Liver (tissue), 9 donors: ENCODE data around the gene ZNF552. TPM values are rescaled to one million over a fixed set of nuclear protein-coding genes. Genes with fewer than 3 reads are reported as not detected.
"Not testable (repeated sequence)": the region's sequence is repeated elsewhere in the genome, so short reads cannot be mapped to it uniquely, and the experiment has no call there.

Experiments
- DNase-seq: peaks from one replicate; pipeline ENCODE4 v3.0.0-alpha.2; 2017; ENCODE audit warnings: low spot score
- H3K27ac ChIP-seq, 2 donors: one replicate each; pipeline ENCODE4 v1.7.0; 2013; ENCODE audit warnings: inconsistent platforms in 2 of 2, low read length in 2 of 2, control low read depth in 1 of 2, low read depth in 1 of 2, mild to moderate bottlenecking in 1 of 2
- H3K27me3 ChIP-seq, 4 donors: one replicate each; pipeline versions ENCODE4 v1.6.1 to v1.7.0; 2013; ENCODE audit warnings: low read length in 3 of 4, inconsistent platforms in 1 of 4, mild to moderate bottlenecking in 1 of 4, moderate library complexity in 1 of 4; ENCODE audit not compliant: control insufficient read depth in 4 of 4, insufficient read depth in 4 of 4
- H3K36me3 ChIP-seq, 4 donors: one replicate each; pipeline versions ENCODE4 v1.6.1 to v1.7.0; 2013; ENCODE audit warnings: low read length in 3 of 4, mild to moderate bottlenecking in 3 of 4, low read depth in 1 of 4, moderate library complexity in 1 of 4; ENCODE audit not compliant: control insufficient read depth in 4 of 4, insufficient read depth in 3 of 4
- H3K4me1 ChIP-seq, 4 donors: one replicate each; pipeline versions ENCODE4 v1.6.1 to v1.7.0; 2013; ENCODE audit warnings: low read length in 3 of 4, mild to moderate bottlenecking in 3 of 4, moderate library complexity in 1 of 4; ENCODE audit not compliant: control insufficient read depth in 4 of 4, insufficient read depth in 4 of 4
- H3K4me3 ChIP-seq, 3 donors: one replicate each; pipeline versions ENCODE4 v1.6.1 to v1.7.0; 2013; ENCODE audit warnings: low read length in 3 of 3, control low read depth in 1 of 3, low read depth in 1 of 3, mild to moderate bottlenecking in 1 of 3
- H3K9ac ChIP-seq, 2 donors: one replicate each; pipeline ENCODE4 v1.7.0; 2013; ENCODE audit warnings: low read length in 2 of 2, mild to moderate bottlenecking in 2 of 2, moderate library complexity in 2 of 2, control low read depth in 1 of 2, low read depth in 1 of 2
- H3K9me3 ChIP-seq, 4 donors: one replicate each; pipeline versions ENCODE4 v1.6.1 to v1.7.0; 2013; ENCODE audit warnings: low read length in 3 of 4; ENCODE audit not compliant: control insufficient read depth in 4 of 4
- EGR1 ChIP-seq, 2 donors: IDR thresholded peaks; 2 replicates each; pipeline ENCODE4 v1.6.1; 2016 to 2018; ENCODE audit warnings: antibody characterized with exemption in 2 of 2, low read depth in 2 of 2
- FOXA1 ChIP-seq: IDR thresholded peaks from 2 replicates; pipeline ENCODE4 v1.6.1; 2016; ENCODE audit warnings: antibody characterized with exemption
- FOXA2 ChIP-seq: IDR thresholded peaks from 2 replicates; pipeline ENCODE4 v1.6.1; 2016; ENCODE audit warnings: antibody characterized with exemption
- GABPA ChIP-seq, 2 donors: IDR thresholded peaks in 1 of 2; conservative IDR thresholded peaks in 1 of 2; 2 replicates each; pipeline ENCODE4 v1.6.1; 2016; ENCODE audit warnings: antibody characterized with exemption in 2 of 2, mild to moderate bottlenecking in 1 of 2, moderate library complexity in 1 of 2
- HNF4A ChIP-seq, 2 donors: conservative IDR thresholded peaks; 2 replicates each; pipeline ENCODE4 v1.6.1; 2016; ENCODE audit warnings: antibody characterized with exemption in 2 of 2, mild to moderate bottlenecking in 2 of 2
- HNF4G ChIP-seq: IDR thresholded peaks from 2 replicates; pipeline ENCODE4 v1.6.1; 2016; ENCODE audit warnings: antibody characterized with exemption
- JUND ChIP-seq, 2 donors: IDR thresholded peaks; 2 replicates each; pipeline ENCODE4 v1.6.1; 2016; ENCODE audit warnings: antibody characterized with exemption in 2 of 2
- NR2F2 ChIP-seq: IDR thresholded peaks from 2 replicates; pipeline ENCODE4 v1.6.1; 2016; ENCODE audit warnings: antibody characterized with exemption
- RXRA ChIP-seq, 2 donors: IDR thresholded peaks; 2 replicates each; pipeline ENCODE4 v1.6.1; 2017 to 2018; ENCODE audit warnings: antibody characterized with exemption in 2 of 2, mild to moderate bottlenecking in 1 of 2
- SP1 ChIP-seq: IDR thresholded peaks from 2 replicates; pipeline ENCODE4 v1.6.1; 2018; ENCODE audit warnings: antibody characterized with exemption, mild to moderate bottlenecking
- TAF1 ChIP-seq: conservative IDR thresholded peaks from 2 replicates; pipeline ENCODE4 v1.6.1; 2016; ENCODE audit warnings: antibody characterized with exemption, mild to moderate bottlenecking
- WGBS: extraction: QIAGEN DNeasy Blood & Tissue Kit; methylation state at CpG from one replicate; pipeline ENCODE4 v1.1.7; 2013; 5-methylcytosine and 5-hydroxymethylcytosine counted together
- polyA plus RNA-seq, 2 donors: library from polyadenylated mRNA; stranded (reverse) in 1 of 2; unstranded in 1 of 2; fragments of 200-250 nt in 1 of 2; fragments of >200 nt in 1 of 2; fragmentation: Nextera tagmentation in 1 of 2; extraction: Ambion mirVana in 1 of 2; gene quantifications; one replicate each; pipeline versions ENCODE4 v1.2.1 to v1.2.3, GENCODE V29; 2013 to 2015
- total RNA-seq, 2 donors: library from RNA; depleted of rRNA; stranded (reverse); fragments of >200 nt; gene quantifications; one replicate each; pipeline ENCODE4 v1.2.3, GENCODE V29; 2014
- TF ChIP-seq, protein P1 (sequence below): IDR thresholded peaks from 2 replicates; pipeline ENCODE4 v1.6.1; 2016; ENCODE audit warnings: antibody characterized with exemption
- TF ChIP-seq, protein P2 (sequence below): fragments of 150-350 bp; IDR thresholded peaks from 2 replicates; pipeline ENCODE4 v1.5.1; 2017; ENCODE audit warnings: improper control_type of control experiment, low read depth, low read length; ENCODE audit not compliant: missing input control
- TF ChIP-seq, protein P3 (sequence below): IDR thresholded peaks from 2 replicates; pipeline ENCODE4 v1.6.1; 2016; ENCODE audit warnings: antibody characterized with exemption, mild to moderate bottlenecking
- donor health status: healthy.
- donor health status: healthy.
- donor health status: healthy.
- donor health status: healthy.
- donor health status: healthy.

The ZNF552 gene
- total and polyA plus RNA-seq, 4 donors, result 3.1 to 16.1 (median 5.4) TPM

DNA sequence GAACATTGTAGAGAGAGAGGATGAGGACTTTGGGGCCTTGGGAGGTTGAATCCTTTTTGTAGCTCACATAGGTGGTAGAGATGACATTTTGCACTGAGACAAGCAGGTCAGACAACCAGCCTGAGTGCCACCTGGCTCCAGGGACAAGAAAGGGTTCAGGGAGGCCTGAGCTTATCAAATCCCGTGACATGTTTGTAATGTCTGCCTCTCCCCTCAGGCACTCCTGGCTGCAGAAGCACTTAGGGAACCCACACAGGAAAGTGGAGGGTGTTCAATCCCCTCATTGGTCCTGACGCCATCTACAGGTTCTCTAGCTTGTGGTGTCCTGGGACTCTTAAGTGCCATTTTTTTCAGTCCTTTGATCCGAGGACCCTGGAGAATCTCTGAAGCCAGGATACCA lies 6.4 kb upstream of the ZNF552 start:
- TF ChIP-seq HNF4A (conservative IDR thresholded peaks at IDR 0.05), result peak in 1 of 2 donors; percentile 6
- H3K9ac ChIP-seq, H3K36me3 ChIP-seq, DNase-seq, H3K27ac ChIP-seq, H3K9me3 ChIP-seq, H3K27me3 ChIP-seq: not testable (repeated sequence)
- Histone ChIP-seq H3K4me1 (peaks cover 3 to 16% (median 13%) of the 10 kb centered on the region in 4 donors), H3K4me3 (peak overlapping the region in 2 of 3 donors; percentile 84 to 98)
- 40% methylated on average over 3 of the region's 3 CpGs for WGBS

DNA sequence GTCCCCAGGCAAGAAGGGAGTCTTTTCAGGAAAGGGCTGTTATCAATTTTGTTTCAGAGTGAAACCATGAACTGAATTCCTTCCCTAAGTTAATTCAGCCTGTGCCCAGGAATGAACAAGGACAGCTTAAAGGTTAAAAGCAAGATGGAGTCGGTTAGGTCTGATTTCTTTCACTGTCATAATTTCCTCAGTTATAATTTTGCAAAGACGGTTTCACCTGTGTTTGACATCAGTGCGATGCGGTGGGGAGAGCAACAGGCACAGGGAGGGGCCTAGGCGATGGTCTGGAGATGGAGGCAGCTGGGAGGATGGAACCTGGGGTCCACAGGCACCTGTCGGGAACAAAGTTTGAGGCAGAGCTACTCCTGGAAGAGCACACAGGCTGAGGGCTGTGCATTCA lies 5.9 kb upstream of the ZNF552 start:
- Histone ChIP-seq H3K27ac (peak overlapping the region in 1 of 2 donors; percentile 88), H3K9ac (peak overlapping the region; percentile 68 to 92)
- DNase-seq, result no peak

DNA sequence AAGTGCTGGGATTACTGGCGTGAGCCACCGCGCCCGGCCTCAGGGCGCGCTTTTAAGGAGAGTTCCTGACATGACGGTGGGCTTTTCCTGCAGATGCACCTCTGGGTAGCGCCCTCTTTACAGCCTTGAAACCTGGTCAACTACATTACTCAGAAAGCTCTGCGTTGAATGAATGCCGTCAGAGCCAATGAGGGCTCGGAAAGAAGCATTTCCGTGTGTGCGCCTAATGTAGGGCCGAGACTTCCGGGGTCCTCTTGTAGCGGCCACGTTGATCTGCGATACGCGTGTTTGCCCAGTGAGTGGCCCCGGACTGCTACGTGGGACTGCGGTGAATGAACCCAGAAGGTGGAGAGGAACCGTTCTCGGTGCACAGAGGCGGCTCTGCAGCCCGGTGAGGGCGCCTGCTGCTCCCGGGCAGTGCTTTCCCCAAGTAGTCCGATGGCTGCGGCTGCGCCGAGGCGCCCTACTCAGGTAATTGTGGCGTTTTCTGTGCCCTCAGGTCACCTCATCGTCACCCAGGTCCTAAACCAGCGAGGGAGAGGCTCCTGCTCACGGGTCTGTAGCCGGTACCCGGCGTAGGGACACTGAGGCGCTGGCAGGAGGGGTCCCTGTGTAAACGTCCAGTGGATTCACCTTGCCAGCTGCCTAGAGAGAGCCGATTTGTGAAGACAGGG lies 4.9 kb upstream of the ZNF552 start:
- peak overlapping the region; percentile 68 to 92 for H3K9ac ChIP-seq
- H3K27ac ChIP-seq, result peak overlapping the region; percentile 83 to 88
- no peaks in the 10 kb centered on the region for H3K9me3 ChIP-seq
- peaks cover 3 to 19% (median 15%) of the 10 kb centered on the region in 4 donors for H3K4me1 ChIP-seq
- peak overlapping the region; percentile 84 to 98 (median 96) for H3K4me3 ChIP-seq
- under 1% methylated on average over 44 of the region's 44 CpGs for WGBS
- DNase-seq, result peak; percentile 79
- no peaks in the 10 kb centered on the region for H3K27me3 ChIP-seq
- no peaks in the 10 kb centered on the region for H3K36me3 ChIP-seq
- no peak for TF ChIP-seq NR2F2
- TF ChIP-seq, protein P1, sequence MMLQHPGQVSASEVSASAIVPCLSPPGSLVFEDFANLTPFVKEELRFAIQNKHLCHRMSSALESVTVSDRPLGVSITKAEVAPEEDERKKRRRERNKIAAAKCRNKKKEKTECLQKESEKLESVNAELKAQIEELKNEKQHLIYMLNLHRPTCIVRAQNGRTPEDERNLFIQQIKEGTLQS, result no peak
- TF ChIP-seq TAF1, result peak; percentile 37
- TF ChIP-seq SP1, result peak; percentile 61
- TF ChIP-seq, protein P2, sequence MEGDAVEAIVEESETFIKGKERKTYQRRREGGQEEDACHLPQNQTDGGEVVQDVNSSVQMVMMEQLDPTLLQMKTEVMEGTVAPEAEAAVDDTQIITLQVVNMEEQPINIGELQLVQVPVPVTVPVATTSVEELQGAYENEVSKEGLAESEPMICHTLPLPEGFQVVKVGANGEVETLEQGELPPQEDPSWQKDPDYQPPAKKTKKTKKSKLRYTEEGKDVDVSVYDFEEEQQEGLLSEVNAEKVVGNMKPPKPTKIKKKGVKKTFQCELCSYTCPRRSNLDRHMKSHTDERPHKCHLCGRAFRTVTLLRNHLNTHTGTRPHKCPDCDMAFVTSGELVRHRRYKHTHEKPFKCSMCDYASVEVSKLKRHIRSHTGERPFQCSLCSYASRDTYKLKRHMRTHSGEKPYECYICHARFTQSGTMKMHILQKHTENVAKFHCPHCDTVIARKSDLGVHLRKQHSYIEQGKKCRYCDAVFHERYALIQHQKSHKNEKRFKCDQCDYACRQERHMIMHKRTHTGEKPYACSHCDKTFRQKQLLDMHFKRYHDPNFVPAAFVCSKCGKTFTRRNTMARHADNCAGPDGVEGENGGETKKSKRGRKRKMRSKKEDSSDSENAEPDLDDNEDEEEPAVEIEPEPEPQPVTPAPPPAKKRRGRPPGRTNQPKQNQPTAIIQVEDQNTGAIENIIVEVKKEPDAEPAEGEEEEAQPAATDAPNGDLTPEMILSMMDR, result no peak
- no peak for TF ChIP-seq FOXA2
- TF ChIP-seq EGR1 (IDR thresholded peaks at IDR 0.05; ENCODE audit: low read depth in 2 of 2), result no peak
- no peak for TF ChIP-seq FOXA1
- no peak for TF ChIP-seq JUND (IDR thresholded peaks at IDR 0.05)
- TF ChIP-seq, protein P3, sequence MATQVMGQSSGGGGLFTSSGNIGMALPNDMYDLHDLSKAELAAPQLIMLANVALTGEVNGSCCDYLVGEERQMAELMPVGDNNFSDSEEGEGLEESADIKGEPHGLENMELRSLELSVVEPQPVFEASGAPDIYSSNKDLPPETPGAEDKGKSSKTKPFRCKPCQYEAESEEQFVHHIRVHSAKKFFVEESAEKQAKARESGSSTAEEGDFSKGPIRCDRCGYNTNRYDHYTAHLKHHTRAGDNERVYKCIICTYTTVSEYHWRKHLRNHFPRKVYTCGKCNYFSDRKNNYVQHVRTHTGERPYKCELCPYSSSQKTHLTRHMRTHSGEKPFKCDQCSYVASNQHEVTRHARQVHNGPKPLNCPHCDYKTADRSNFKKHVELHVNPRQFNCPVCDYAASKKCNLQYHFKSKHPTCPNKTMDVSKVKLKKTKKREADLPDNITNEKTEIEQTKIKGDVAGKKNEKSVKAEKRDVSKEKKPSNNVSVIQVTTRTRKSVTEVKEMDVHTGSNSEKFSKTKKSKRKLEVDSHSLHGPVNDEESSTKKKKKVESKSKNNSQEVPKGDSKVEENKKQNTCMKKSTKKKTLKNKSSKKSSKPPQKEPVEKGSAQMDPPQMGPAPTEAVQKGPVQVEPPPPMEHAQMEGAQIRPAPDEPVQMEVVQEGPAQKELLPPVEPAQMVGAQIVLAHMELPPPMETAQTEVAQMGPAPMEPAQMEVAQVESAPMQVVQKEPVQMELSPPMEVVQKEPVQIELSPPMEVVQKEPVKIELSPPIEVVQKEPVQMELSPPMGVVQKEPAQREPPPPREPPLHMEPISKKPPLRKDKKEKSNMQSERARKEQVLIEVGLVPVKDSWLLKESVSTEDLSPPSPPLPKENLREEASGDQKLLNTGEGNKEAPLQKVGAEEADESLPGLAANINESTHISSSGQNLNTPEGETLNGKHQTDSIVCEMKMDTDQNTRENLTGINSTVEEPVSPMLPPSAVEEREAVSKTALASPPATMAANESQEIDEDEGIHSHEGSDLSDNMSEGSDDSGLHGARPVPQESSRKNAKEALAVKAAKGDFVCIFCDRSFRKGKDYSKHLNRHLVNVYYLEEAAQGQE, result no peak
- peak; percentile 92 to 96 for TF ChIP-seq GABPA (IDR thresholded peaks at IDR 0.05 in 1 of 2, conservative IDR thresholded peaks at IDR 0.05 in 1 of 2)

More for the DNA sequence above, 5.9 kb upstream of the ZNF552 start:
- Histone ChIP-seq H3K4me1 (peaks cover 3 to 16% (median 13%) of the 10 kb centered on the region in 4 donors), H3K27me3 (no peaks in the 10 kb centered on the region), H3K4me3 (peak overlapping the region; percentile 84 to 98 (median 96)), H3K9me3 (no peaks in the 10 kb centered on the region), H3K36me3 (no peaks in the 10 kb centered on the region)
- WGBS, result 63% methylated on average over 6 of the region's 6 CpGs
- TF ChIP-seq FOXA2 (no peak), JUND (IDR thresholded peaks at IDR 0.05) (no peak), RXRA (IDR thresholded peaks at IDR 0.05) (no peak), GABPA (IDR thresholded peaks at IDR 0.05 in 1 of 2, conservative IDR thresholded peaks at IDR 0.05 in 1 of 2) (no peak), HNF4A (conservative IDR thresholded peaks at IDR 0.05) (no peak), NR2F2 (no peak), TAF1 (no peak), HNF4G (no peak), SP1 (no peak), EGR1 (IDR thresholded peaks at IDR 0.05; ENCODE audit: low read depth in 2 of 2) (no peak)
- TF ChIP-seq, protein P1, result no peak
- TF ChIP-seq, protein P2, result no peak
